GM15510 (cell line): ENCODE data around the gene GRM5.

Experiments
- POLR2A ChIP-seq: IDR thresholded peaks from 3 replicates; pipeline ENCODE4 v1.6.1; 2011; ENCODE audit warnings: borderline replicate concordance; ENCODE audit not compliant: insufficient read length; ENCODE audit errors: extremely low read depth

Gene GRM5

DNA sequence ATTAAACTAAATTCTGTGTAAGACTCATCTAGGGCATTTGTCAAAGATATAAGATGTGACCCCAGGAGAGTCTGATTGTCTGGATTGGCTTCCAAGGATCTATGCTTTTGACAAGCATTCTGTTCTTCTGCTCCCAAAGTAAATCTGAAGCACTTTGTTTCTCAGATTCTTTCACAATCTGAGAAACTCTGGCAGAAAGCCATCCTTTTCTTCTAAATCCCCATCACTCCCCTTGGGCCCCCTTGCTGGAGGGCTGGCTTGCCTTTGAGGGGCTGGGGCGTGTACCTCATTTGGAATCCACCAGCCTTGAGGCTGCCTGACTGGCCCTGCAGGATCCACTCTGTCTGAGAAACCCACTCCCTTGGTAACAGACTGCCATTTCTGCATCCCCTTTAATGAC, 554.8 kb downstream of the GRM5 start:
- TF ChIP-seq POLR2A: no peak

DNA sequence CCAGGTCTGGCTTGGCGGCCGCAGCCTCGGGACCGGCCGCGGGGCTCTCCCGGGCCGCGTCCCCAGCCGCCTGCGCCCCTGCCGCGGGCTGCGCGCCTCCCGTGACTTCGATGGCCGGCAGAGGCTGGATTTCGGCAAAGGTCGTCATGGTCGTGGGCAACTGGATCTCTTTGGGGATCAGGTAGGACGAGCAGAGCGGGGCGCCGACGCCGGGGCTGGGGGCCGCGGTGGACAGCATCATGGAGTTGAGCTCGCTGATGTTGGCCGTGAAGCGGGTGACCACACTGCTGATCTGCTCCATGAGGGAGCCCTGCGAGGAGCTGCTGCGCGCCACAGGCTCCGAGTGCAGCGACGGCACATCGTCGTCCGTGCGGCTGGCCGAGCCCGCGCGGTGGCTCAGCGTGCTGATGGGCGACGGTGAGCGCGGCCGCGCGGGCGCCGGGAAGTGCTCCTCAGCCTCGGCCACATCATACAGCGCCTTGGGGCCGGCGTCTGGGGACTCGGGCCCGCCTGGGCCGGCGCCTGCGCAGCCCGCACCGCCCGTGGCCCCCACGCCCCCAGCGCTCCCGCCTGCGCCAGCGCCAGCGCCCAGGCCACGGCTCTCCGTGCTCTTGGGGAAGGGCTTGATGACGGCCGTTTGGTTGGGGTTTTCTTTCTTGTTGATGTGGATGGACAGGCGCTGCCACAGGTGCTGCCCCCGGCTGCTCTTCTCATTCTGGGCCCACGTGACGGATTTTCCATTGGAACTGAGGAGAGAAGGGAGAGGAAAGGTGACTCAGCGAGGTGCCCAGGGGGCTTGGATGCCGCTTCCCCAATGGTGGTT, 556.8 kb downstream of the GRM5 start:
- no peak for TF ChIP-seq POLR2A

DNA sequence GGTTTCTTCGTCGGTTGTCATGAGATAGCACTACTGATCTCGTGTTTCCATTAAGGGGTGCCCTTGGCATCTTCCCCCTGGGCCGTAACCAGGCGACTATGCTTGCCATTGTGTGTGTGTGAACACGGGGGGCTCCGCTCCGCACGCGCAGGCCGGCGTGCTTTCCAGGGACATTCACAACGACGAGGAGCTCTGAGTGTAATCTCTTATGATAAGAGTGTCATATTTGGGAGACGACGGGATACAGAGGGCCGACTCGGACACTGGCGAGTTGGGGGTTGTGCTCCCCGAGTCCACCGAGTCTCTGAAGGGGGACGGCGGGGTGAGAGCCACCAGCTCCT, 557.4 kb downstream of the GRM5 start:
- no peak for TF ChIP-seq POLR2A

DNA sequence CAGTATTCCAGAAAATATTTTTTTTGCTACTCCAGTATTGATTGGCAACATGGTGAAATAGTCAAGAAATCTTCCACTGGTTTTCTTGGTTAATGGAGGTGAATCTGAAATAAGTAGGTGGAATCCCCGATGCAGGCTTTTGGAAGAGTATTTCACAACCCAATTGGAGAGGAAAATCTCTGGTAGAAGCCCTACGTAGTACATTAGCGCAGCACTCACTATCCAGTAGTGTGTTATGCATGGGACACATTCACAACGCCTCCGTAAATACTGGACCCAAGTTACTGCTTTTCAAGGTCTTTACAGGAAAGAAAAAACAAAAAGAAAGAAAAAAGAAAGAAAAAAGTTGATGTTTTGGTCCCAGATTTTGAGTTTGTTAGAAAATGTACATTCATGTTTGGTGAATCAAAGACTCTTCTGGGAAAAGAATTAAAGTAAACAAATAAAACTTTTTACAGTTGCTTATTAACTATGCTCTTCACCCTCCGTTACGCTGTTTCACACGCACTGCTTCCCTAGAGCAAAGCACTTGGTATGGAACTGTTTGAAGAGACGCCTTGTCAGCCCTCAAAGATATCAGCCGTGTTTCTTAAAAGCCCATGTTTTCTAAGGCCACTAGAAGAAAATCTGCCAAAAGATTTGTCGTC, 557.9 kb downstream of the GRM5 start:
- no peak for TF ChIP-seq POLR2A

DNA sequence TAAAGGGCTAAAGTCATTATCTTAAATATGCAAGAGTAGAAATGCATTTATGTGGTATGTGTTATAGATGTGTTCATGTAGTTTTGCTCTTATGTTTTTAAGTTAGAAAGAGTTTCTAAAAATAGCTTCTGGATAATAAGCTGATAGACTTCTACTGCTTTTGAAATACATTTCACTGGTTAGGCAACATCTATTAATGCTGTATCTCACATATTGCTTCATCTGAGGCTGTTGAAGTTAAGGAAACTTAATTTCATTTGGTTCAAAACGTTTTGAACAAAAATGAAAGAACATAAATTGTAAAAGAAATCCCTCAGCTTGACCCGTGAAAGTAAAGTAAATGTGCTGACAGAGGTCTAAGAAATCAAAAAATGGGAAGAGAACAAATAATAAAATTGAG, 564.2 kb downstream of the GRM5 start:
- no peak for TF ChIP-seq POLR2A

DNA sequence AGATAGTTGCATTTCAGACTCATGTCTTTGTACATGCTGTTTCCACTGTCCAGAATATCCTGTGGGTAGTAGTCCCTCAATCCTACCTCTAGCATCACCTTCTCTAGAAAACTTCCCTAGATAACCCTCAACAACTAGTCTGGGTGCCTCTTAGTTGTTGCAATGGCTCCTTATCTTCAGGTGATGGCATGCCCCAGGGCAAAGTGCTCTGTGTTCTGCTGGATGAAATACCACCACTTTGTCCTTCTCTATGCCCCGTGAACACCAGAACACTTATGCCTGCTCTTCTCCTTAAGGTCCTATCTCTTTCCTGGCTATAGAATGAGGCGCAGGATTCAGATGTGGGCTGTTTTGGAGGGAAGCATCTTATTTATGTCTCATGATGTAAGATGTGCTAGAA, 569.9 kb downstream of the GRM5 start:
- no peak for TF ChIP-seq POLR2A

DNA sequence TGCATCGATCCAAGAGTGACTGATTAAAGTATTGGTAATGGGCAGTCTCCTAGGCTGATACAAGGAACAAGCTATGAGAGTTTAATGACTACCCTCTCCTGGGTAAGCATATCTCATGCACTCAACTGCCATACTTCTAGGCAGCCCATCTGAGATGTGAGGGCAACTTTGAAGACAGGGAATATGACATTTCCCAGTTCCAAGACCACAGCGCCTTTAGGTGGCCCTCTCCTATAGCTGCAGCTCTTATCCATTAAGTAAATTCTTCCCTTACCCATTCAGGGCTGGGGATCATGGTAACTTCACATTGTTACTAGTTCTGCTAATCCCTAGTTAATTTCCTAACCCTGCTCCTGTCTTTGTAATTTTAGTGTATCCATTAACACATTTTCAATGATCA, 570.9 kb downstream of the GRM5 start:
- no peak for TF ChIP-seq POLR2A

DNA sequence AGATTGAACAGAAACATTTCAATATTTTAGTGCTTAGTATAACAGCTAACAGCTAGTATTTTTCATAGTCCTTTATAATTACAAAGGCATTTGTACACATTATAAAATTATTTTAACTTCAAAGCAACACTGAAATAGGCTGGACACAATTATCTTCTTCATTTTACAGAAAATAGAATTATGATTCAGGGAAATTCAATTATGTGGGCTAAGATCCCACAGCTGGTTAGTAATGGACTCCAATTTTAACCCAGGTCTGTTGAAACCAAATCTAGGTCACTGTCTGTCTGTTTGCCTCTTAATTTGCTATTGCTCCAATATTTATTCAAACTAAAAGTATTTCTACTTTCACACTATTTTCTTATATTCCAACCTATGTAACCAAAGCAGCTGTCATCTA, 574.1 kb downstream of the GRM5 start:
- no peak for TF ChIP-seq POLR2A

DNA sequence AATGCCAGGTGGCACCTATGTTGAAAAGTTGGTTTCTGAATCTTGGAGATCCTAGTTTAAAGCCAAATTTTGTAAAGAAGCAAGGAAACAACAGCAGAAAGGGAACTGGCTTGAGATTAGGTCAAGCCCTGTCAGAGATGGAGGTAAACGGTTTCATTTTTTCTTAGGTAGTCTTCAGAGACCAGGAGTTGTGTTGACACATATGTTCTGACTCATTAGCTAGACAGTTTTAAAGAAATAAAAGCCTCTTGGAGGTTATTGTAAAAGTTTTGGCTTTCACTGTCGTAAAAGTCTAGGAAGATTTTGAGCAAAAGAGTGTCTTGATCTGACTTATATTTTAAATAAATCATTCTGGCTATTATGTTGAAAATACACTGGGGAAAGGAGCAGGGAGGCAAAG, 576.8 kb downstream of the GRM5 start:
- no peak for TF ChIP-seq POLR2A

DNA sequence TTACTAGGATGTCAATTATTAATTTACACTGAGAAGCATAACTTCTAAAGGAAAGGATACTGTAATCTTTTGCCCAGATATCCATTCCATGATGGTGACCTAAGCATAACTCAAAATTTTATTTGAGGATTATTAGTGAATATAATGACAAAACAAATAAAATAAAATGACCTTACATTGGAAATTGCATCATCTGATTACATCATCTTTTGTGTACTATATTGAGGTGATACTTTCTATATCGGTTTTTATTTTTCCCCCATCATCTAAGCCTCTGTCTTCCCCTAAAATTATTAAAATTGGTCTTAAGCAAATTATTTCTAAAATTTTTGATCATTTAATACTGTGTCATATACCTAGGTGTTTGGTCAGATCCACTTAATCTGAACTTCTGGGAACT, 578.1 kb downstream of the GRM5 start:
- no peak for TF ChIP-seq POLR2A

DNA sequence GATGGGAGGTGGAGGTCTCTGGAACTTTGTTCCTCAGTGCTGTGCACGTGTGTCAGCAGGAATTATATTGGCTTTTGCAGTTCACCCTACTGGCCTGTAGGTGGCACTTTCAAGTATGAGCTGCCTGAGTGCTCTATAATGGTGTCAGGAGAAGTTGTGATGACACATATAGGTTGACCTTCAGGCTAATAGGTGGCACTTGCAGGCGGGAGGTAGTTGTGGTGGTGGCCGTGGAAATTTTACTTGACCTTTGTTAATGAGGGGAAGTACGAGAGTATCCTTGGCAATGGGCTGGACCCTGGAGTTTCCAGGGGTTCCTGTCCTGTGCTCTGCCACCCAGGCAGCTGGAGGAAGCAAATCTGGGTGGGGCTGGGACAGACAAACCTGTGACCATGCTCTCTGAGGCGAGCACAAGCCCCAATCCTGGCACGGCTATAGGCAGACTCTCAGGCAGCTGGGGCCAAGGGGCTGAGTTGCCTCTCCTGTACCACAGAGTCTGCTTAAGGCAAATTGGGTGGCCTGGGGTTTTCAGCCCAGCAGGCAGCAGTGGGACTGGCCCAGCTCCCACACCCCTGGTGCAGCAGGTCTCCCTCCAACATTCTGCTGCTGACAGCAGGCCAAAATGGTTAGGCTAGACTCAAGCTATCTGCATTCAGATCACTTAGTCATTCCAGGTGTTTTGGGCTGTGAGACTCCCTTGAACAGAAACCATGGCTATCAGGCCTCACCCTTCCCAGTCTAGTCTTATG, 580.7 kb downstream of the GRM5 start:
- TF ChIP-seq POLR2A: no peak

DNA sequence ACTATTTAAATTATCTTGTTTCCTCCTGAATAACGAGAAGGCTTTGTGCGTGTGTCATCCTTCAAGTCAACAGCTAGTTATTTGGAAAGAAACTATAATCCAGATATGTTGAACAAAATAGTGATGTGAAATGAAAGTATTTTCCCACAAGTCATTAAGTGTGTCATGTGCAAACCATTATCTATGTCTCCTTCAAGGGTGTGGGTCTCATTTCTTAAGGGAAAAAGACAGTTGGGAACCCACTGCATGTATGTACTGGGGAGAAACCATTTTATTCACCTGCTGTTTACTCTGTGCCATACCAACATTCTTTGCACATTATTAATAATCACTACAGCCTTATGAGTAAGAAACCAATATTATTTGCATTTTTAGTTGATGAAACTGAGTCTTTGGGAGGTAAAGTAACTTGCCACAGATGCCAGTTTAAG, 582.9 kb downstream of the GRM5 start:
- no peak for TF ChIP-seq POLR2A

DNA sequence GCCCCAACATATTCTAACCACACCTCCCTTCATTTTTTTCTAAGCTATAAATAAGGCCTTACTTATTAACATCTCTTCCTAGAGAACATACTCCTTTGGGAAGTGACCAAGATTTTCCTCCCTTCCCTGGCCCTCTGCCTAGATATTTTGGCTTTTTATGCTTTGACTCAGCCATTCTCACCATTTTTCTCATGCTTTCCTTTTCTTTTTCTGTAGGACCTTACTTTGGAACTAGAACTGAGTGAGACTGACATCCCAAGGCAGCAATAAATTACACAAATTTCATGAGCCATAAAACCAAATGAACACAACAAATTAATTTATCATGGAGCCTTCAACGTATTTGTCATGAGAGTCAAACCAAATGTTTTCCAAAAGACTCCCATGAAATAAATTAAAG, 585.6 kb downstream of the GRM5 start:
- TF ChIP-seq POLR2A: no peak

DNA sequence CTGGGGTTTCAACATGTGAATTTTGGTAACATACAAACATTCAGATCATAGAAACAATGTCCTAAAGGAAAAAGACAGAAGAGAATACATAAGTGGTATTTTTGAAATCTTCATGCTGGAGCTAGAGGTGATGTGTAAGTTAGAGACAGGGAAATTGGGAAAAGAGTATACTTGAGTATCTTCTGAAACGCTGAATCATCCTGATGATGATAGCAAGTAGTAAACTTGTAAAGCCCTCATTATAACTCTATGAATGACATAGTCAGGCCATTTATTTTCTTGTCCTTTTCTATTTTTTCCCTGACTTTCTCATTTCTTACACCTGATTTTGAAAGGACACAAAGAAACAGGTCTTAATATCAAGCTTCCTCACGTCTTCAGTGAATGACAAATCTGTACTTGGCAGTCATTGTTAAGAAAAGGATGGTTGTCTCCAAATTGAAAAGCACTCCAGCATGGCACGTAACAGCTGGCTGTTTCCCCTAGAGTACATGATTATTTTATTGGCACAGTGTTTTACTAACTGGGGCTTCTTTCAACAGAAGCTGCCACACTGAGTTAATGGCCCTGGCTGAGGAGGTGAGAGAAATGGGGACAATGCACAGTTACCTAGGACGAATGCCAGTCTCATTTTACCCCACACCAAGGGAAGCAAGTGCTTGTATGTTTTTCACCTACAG, 587.5 kb downstream of the GRM5 start:
- TF ChIP-seq POLR2A: no peak

DNA sequence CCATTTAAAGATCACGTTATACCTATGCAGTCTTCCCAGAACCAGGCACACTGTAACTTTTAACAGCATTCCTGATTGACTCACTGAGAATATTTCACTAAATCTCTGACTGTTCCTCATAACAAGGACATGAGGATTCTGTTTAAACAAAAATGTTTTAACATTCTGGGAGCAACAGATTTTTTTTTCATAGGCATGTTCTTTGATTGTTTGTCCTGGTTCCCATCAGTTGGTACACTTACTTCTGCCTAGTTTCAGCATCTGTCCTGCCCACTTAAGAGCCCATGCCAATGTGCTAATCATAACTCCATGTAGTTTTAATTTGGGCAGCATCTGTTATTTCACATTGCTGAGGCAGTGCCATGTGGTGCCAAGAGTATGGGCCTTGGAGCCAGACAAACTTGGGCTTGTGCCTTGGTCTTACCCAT, 589.8 kb downstream of the GRM5 start:
- TF ChIP-seq POLR2A: no peak
